K562 (cell line): ENCODE measurements around the gene POGLUT2. TPM values are rescaled to one million over a fixed set of nuclear protein-coding genes. Genes with fewer than 3 reads are reported as not detected.
A peak's percentile ranks its signal among the peaks of the same experiment; 100 is the strongest.

Experiments used
- ATAC-seq: fragments of 200-7000 bp; cut with Tn5 transposase; 3 replicates; pipeline ENCODE4 v1.9.1; 2020; ENCODE audit warnings: moderate library complexity
- BruUV-seq: library from RNA; stranded (reverse); fragments of 400-500 nt; replicated peaks from 2 replicates; lab custom pipeline; 2021; lab: Mats Ljungman, UMichigan
- CTCF ChIA-PET: fragments of 300-600 bp; formaldehyde crosslinking; extraction: SDS; loops from one replicate; lab custom pipeline; 2021; ENCODE audit warnings: low intra/inter-chr PET ratio; lab: Yijun Ruan, JAX
- POLR2A ChIA-PET: fragments of 300-600, 350-650 bp; sonication (Branson Sonifier 250); formaldehyde crosslinking; extraction: SDS; loops from one replicate; lab custom pipeline; 2021; ENCODE audit warnings: antibody characterized with exemption, inconsistent platforms; lab: Yijun Ruan, JAX
- DNase-seq, 4 experiments: peaks; one replicate each; pipeline versions ENCODE4 v3.0.0 to v3.0.0-alpha.2; 2011 to 2018; ENCODE audit warnings: low spot score in 3 of 4, mixed read lengths in 3 of 4; ENCODE audit errors: extremely low read depth in 1 of 4
- FAIRE-seq: peaks from 2 replicates; lab custom pipeline; 2011; peaks lifted over from hg19 to GRCh38; lab: Jason Lieb, UNC
- H2AFZ ChIP-seq: 2 replicates; pipeline ENCODE4 v1.6.0; 2011; ENCODE audit warnings: low read depth, low read length, control low read depth, inconsistent platforms
- H3K27ac ChIP-seq: fragments of 200-600 bp; 3 replicates; pipeline ENCODE4 v1.8.0; 2011; ENCODE audit warnings: low read depth, mild to moderate bottlenecking, control low read depth, inconsistent platforms, low read length, moderate library complexity, mixed read lengths; ENCODE audit errors: extremely low read depth
- H3K27me3 ChIP-seq, 2 experiments: fragments of 300-600 bp in 1 of 2; 2 replicates in 1 of 2; 3 replicates in 1 of 2; pipeline versions ENCODE4 v1.6.0 to v1.8.0; 2011; ENCODE audit warnings: inconsistent platforms in 2 of 2, low read length in 2 of 2, mild to moderate bottlenecking in 1 of 2, mixed read lengths in 1 of 2, moderate library complexity in 1 of 2; ENCODE audit not compliant: control insufficient read depth in 2 of 2, insufficient read depth in 2 of 2
- H3K36me3 ChIP-seq: fragments of 300-600 bp; 3 replicates; pipeline ENCODE4 v1.8.0; 2011; ENCODE audit warnings: mild to moderate bottlenecking, low read length, inconsistent platforms; ENCODE audit not compliant: control insufficient read depth, insufficient read depth
- H3K4me1 ChIP-seq, 2 experiments: fragments of 200-600 bp in 1 of 2; replicated peaks in 1 of 2; 2 replicates in 1 of 2; 3 replicates in 1 of 2; pipeline versions ENCODE4 v1.5.1 to v1.8.0; 2011; ENCODE audit warnings: inconsistent platforms in 2 of 2, low read length in 2 of 2, mild to moderate bottlenecking in 1 of 2, mixed read lengths in 1 of 2, moderate library complexity in 1 of 2; ENCODE audit not compliant: control insufficient read depth in 2 of 2, insufficient read depth in 2 of 2
- H3K4me2 ChIP-seq: 2 replicates; pipeline ENCODE4 v1.6.1; 2011; ENCODE audit warnings: low read length, control low read depth, inconsistent platforms, mixed read lengths; ENCODE audit not compliant: insufficient read depth
- H3K4me3 ChIP-seq: fragments of 200-600 bp; sonication (generic), shearing (Covaris generic); 2 replicates; pipeline ENCODE4 v1.5.1; 2016; ENCODE audit warnings: control low read depth, inconsistent platforms
- H3K79me2 ChIP-seq: fragments of 200-600 bp; 3 replicates; pipeline ENCODE4 v1.8.0; 2011; ENCODE audit warnings: low read length, inconsistent platforms; ENCODE audit not compliant: control insufficient read depth, insufficient read depth
- H3K9ac ChIP-seq, 2 experiments: 2 replicates each; pipeline versions ENCODE4 v1.6.0 to v1.6.1; 2011; ENCODE audit warnings: low read depth in 2 of 2, low read length in 2 of 2, control low read depth in 1 of 2, inconsistent platforms in 1 of 2, mild to moderate bottlenecking in 1 of 2, mixed read lengths in 1 of 2; ENCODE audit not compliant: insufficient read depth in 1 of 2
- H3K9me1 ChIP-seq: one replicate; pipeline ENCODE4 v1.6.0; 2011; ENCODE audit warnings: inconsistent platforms, mild to moderate bottlenecking, low read length, moderate library complexity; ENCODE audit not compliant: control insufficient read depth, insufficient read depth
- H3K9me3 ChIP-seq: replicated peaks from 2 replicates; pipeline ENCODE4 v1.5.1; 2011; ENCODE audit warnings: low read depth, low read length, inconsistent platforms; ENCODE audit not compliant: control insufficient read depth, insufficient read depth
- H4K20me1 ChIP-seq: replicated peaks from 2 replicates; pipeline ENCODE4 v1.6.1; 2011; ENCODE audit warnings: low read length, inconsistent platforms, mixed read lengths; ENCODE audit not compliant: control insufficient read depth, insufficient read depth
- MEF2D ChIP-seq: conservative IDR thresholded peaks from 2 replicates; pipeline ENCODE4 v1.6.1; 2016; ENCODE audit warnings: low read depth, missing genetic modification characterization, missing compliant biosample characterization
- WHSC1 ChIP-seq: IDR thresholded peaks from one replicate; pipeline ENCODE4 v1.6.1; 2012; ENCODE audit warnings: low read length, control low read depth, inconsistent platforms
- ZNF699 ChIP-seq: fragments of 250-450 bp; sonication (Bioruptor Pico); IDR thresholded peaks from 2 replicates; pipeline ENCODE4 v1.8.0; 2021; ENCODE audit warnings: mild to moderate bottlenecking, moderate library complexity; ENCODE audit not compliant: insufficient replicate concordance
- WGBS: fragments of 100-300 bp; shearing (Covaris generic); methylation state at CpG from one replicate; pipeline ENCODE4 v1.1.6; 2016; ENCODE audit warnings: low coverage, mixed read lengths; ENCODE audit not compliant: insufficient coverage; ENCODE audit errors: missing lambda C conversion rate; 5-methylcytosine and 5-hydroxymethylcytosine counted together
- in situ Hi-C: fragments of 300-500 bp; cut with MboI; formaldehyde crosslinking; loops from 4 replicates; pipeline ENCODE4 v1.15.0; 2018; ENCODE audit warnings: inconsistent platforms, mixed read lengths
- intact Hi-C: fragments of 100-400 bp; cut with micrococcal nuclease; formaldehyde crosslinking; loops from 2 replicates; pipeline ENCODE4 v1.14.2; 2022
- polyA plus RNA-seq, 8 experiments: library from polyadenylated mRNA; depleted of rRNA in 4 of 8; stranded (reverse) in 5 of 8; unstranded in 3 of 8; fragments of >200 nt; fragmentation: Nextera tagmentation in 2 of 8; fragmentation: Illumina TruSeq in 1 of 8; extraction: Ambion mirVana in 2 of 8; extraction: Trizol in 1 of 8; gene quantifications; 2 replicates each; pipeline versions ENCODE4 v1.2.1 to v1.2.3, GENCODE V29; 2011 to 2014; ENCODE audit warnings: inconsistent platforms in 1 of 8, missing spikeins in 1 of 8
- total RNA-seq, 7 experiments: library from RNA; depleted of rRNA in 6 of 7; stranded (reverse); fragments of >200 nt in 6 of 7; fragmentation: Illumina TruSeq in 2 of 7; extraction: Trizol in 2 of 7; gene quantifications; 2 replicates each; pipeline versions ENCODE4 v1.2.1 to v1.2.3, GENCODE V29; 2011 to 2021; ENCODE audit warnings: low replicate concordance in 1 of 7
- TF ChIP-seq, protein P1 (sequence below), 2 experiments: fragments of 450-650 bp; formaldehyde crosslinking in 1 of 2; IDR thresholded peaks; 2 replicates each; pipeline versions ENCODE4 v1.4.0 to v1.6.1; 2014 to 2020; ENCODE audit warnings: mild to moderate bottlenecking in 2 of 2, borderline replicate concordance in 1 of 2, low read depth in 1 of 2

POGLUT2 gene
- total and polyA plus RNA-seq, 9 of the 15 experiments (the other 6 are each of a cell fraction or from before 2014, with no cell fraction given) = 3.8 to 11.8 (median 10.8) TPM

DNA sequence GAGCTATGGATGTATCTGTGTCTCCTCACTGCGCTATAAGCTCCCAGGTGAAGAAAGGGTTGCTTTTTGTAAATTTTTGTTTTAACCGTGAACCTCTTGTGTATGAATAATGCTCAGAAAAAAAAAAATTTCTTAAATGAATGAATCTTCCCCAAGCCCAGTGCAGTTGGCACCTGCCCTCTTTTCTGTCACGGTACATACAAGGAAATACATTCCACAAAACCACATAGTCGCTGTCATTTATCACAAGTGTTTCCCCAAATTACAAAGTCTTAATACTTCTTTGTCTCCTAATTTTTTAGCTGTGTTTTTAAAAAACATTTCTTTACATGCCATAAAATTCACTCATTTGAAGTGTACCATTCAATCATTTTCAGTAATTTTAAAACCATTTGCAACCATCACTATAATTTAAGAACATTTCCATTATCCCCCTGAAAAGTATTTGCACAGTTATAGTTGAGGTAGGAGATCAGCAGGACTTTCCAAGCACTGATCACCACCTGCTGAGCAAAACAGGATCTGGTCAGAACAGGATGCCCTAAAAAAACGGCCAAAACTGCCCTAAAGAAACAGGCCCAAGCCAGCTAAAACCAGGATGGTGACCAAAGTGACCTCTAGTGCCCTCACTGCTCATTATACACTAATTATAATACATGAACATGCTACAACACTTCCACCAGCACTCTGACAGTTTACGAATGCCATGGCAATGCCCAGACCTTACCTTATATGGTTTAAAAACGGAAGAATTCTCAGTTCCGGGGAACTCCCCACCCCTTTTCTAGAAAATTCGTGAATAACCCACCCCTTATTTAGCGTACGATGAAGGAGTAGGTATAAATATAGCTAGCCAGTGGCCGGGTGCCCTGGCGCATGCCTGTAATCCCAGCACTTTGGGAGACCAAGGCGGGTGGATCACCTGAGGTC lies 23.9 kb downstream of the POGLUT2 start:
- H3K9ac ChIP-seq = no peak overlapping the region
- no peak for FAIRE-seq
- in situ Hi-C loops (no loop called here), intact Hi-C loops (loop anchor here (10.0 kb wide), 1 partner anchor 110 kb away; no protein-coding TSS in a partner anchor)
- CTCF ChIA-PET = no interaction called here
- H3K27me3 ChIP-seq = no peaks in the 10 kb centered on the region
- H3K36me3 ChIP-seq = peaks cover 12% of the 10 kb centered on the region; the same call in 1 of the 3 replicates
- no peaks in the 10 kb centered on the region for H3K9me3 ChIP-seq
- no peak for ATAC-seq
- peak overlapping the region; percentile 94 for H2AFZ ChIP-seq
- TF ChIP-seq WHSC1 = no peak
- TF ChIP-seq, protein P1, sequence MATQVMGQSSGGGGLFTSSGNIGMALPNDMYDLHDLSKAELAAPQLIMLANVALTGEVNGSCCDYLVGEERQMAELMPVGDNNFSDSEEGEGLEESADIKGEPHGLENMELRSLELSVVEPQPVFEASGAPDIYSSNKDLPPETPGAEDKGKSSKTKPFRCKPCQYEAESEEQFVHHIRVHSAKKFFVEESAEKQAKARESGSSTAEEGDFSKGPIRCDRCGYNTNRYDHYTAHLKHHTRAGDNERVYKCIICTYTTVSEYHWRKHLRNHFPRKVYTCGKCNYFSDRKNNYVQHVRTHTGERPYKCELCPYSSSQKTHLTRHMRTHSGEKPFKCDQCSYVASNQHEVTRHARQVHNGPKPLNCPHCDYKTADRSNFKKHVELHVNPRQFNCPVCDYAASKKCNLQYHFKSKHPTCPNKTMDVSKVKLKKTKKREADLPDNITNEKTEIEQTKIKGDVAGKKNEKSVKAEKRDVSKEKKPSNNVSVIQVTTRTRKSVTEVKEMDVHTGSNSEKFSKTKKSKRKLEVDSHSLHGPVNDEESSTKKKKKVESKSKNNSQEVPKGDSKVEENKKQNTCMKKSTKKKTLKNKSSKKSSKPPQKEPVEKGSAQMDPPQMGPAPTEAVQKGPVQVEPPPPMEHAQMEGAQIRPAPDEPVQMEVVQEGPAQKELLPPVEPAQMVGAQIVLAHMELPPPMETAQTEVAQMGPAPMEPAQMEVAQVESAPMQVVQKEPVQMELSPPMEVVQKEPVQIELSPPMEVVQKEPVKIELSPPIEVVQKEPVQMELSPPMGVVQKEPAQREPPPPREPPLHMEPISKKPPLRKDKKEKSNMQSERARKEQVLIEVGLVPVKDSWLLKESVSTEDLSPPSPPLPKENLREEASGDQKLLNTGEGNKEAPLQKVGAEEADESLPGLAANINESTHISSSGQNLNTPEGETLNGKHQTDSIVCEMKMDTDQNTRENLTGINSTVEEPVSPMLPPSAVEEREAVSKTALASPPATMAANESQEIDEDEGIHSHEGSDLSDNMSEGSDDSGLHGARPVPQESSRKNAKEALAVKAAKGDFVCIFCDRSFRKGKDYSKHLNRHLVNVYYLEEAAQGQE (IDR thresholded peaks at IDR 0.05; ENCODE audit: borderline replicate concordance) = peak; percentile 75
- TF ChIP-seq, protein P1 (CRISPR knock-in tag; IDR thresholded peaks at IDR 0.05; ENCODE audit: low read depth) = no peak
- no peak for TF ChIP-seq MEF2D (tag)
- TF ChIP-seq ZNF699 = no peak
- WGBS = 85% methylated on average over 12 of the region's 14 CpGs
- peaks cover 21 to 26% of the 10 kb centered on the region in 2 experiments; a peak in 4 of 5 replicates for H3K4me1 ChIP-seq
- no peaks in the 10 kb centered on the region for H3K9me1 ChIP-seq
- no TSS peak for BruUV-seq
- H3K27ac ChIP-seq = no peak overlapping the region
- no peak overlapping the region for H3K4me3 ChIP-seq
- POLR2A ChIA-PET = interaction anchor here (1.2 to 1.4 kb wide), 2 partner anchors 17 to 93 kb away, joined by 3 to 5 read pairs; no protein-coding TSS in a partner anchor
- peaks cover 24% of the 10 kb centered on the region for H3K79me2 ChIP-seq
- DNase-seq = no peak
- H4K20me1 ChIP-seq = no peaks in the 10 kb centered on the region
- no peak overlapping the region for H3K4me2 ChIP-seq
